AG08396 (cell line): ENCODE measurements around the gene PI4K2B.
"Not testable (repeated sequence)": the region's sequence is repeated elsewhere in the genome, so short reads cannot be mapped to it uniquely, and the experiment has no call there.

Source experiments
- DNase-seq: peaks from one replicate; pipeline ENCODE4 v3.0.0; 2012; ENCODE audit warnings: low spot score, mixed read lengths

PI4K2B gene

GRCh38 chr4:25233737-25234389, at the start of gene PI4K2B:
PI4K2B (plus strand) TSS chr4:25234033; CDS start chr4:25234164, 131 bp downstream.
- peak; percentile 97 for DNase-seq

- DNase-seq = no peak
These were observed 49.8 kb upstream of the PI4K2B start for GRCh38 chr4:25184056-25184455.

GRCh38 chr4:25190407-25190806, 43.4 kb upstream of the PI4K2B start:
- no peak for DNase-seq

GRCh38 chr4:25198713-25199112, 35.1 kb upstream of the PI4K2B start:
- DNase-seq = no peak

- no peak for DNase-seq
These were observed 25.8 kb upstream of the PI4K2B start for GRCh38 chr4:25207997-25208396.

GRCh38 chr4:25209702-25210101, 24.1 kb upstream of the PI4K2B start:
- DNase-seq = no peak

GRCh38 chr4:25211721-25212120, 22.1 kb upstream of the PI4K2B start:
- DNase-seq = no peak

- DNase-seq = no peak
These were observed 21.0 kb upstream of the PI4K2B start for GRCh38 chr4:25212822-25213221.

GRCh38 chr4:25213347-25213979, 20.4 kb upstream of the PI4K2B start:
- no peak for DNase-seq

- DNase-seq = not testable (repeated sequence)
These were observed 19.1 kb upstream of the PI4K2B start for GRCh38 chr4:25214750-25215149.

- DNase-seq = no peak
These were observed 18.3 kb upstream of the PI4K2B start for GRCh38 chr4:25215511-25215910.

GRCh38 chr4:25221377-25221776, 12.5 kb upstream of the PI4K2B start:
- no peak for DNase-seq

- no peak for DNase-seq
These were observed 9.9 kb upstream of the PI4K2B start for GRCh38 chr4:25223802-25224375.

GRCh38 chr4:25229804-25230203, 4.0 kb upstream of the PI4K2B start:
- DNase-seq = no peak

- no peak for DNase-seq
These were observed 639 bp upstream of the PI4K2B start for GRCh38 chr4:25233194-25233593.

GRCh38 chr4:25234390-25235370, 847 bp downstream of the PI4K2B start:
- peak; percentile 82 for DNase-seq

- no peak for DNase-seq
These were observed 1.6 kb downstream of the PI4K2B start for GRCh38 chr4:25235401-25235800.

GRCh38 chr4:25236030-25236429, 2.2 kb downstream of the PI4K2B start:
- not testable (repeated sequence) for DNase-seq

GRCh38 chr4:25236971-25237370, 3.1 kb downstream of the PI4K2B start:
- DNase-seq = no peak

- no peak for DNase-seq
These were observed 4.2 kb downstream of the PI4K2B start for GRCh38 chr4:25238052-25238451.

GRCh38 chr4:25239528-25239927, 5.7 kb downstream of the PI4K2B start:
- not testable (repeated sequence) for DNase-seq

GRCh38 chr4:25240754-25241210, 6.9 kb downstream of the PI4K2B start:
- DNase-seq = not testable (repeated sequence)
